CD14-positive monocyte (primary cell): ENCODE data around the gene SLC9A9. TPM values are rescaled to one million over a fixed set of nuclear protein-coding genes. Genes with fewer than 3 reads are reported as not detected.

Source experiments
- DNase-seq, 3 donors: peaks; one replicate each; pipeline ENCODE4 v3.0.0-alpha.2; 2011 to 2022
- H2AFZ ChIP-seq: 2 replicates; pipeline ENCODE4 v1.6.0; 2012; ENCODE audit warnings: mild to moderate bottlenecking, low read depth, low read length, inconsistent platforms; ENCODE audit not compliant: insufficient read depth, poor library complexity, severe bottlenecking
- H3K27ac ChIP-seq, 2 donors: 1 replicate in 1 of 2; 2 replicates in 1 of 2; pipeline ENCODE4 v1.5.1; 2012 to 2013; ENCODE audit warnings: low read length in 2 of 2, control low read depth in 1 of 2, inconsistent platforms in 1 of 2, low read depth in 1 of 2, mild to moderate bottlenecking in 1 of 2
- H3K27me3 ChIP-seq, 2 donors: one replicate each; pipeline versions ENCODE4 v1.6.0 to v1.6.1; 2011 to 2013; ENCODE audit warnings: low read length in 2 of 2; ENCODE audit not compliant: control insufficient read depth in 2 of 2, insufficient read depth in 2 of 2
- H3K36me3 ChIP-seq, 2 donors: replicated peaks in 1 of 2; 1 replicate in 1 of 2; 2 replicates in 1 of 2; pipeline versions ENCODE4 v1.5.1 to v1.6.1; 2012 to 2013; ENCODE audit warnings: low read length in 2 of 2, control low read depth in 1 of 2, inconsistent platforms in 1 of 2, mild to moderate bottlenecking in 1 of 2; ENCODE audit not compliant: insufficient read depth in 2 of 2, control insufficient read depth in 1 of 2
- H3K4me1 ChIP-seq, 2 donors: 1 replicate in 1 of 2; 2 replicates in 1 of 2; pipeline versions ENCODE4 v1.5.1 to v1.6.1; 2012 to 2013; ENCODE audit warnings: low read length in 2 of 2, control low read depth in 1 of 2, inconsistent platforms in 1 of 2, mild to moderate bottlenecking in 1 of 2, moderate library complexity in 1 of 2; ENCODE audit not compliant: insufficient read depth in 2 of 2, control insufficient read depth in 1 of 2
- H3K4me2 ChIP-seq: replicated peaks from 2 replicates; pipeline ENCODE3; 2012; ENCODE audit warnings: low read length, moderate library complexity, mild to moderate bottlenecking; ENCODE audit not compliant: poor library complexity, severe bottlenecking; ENCODE audit errors: extremely low read depth
- H3K4me3 ChIP-seq, 3 experiments: fragments of 200-600 bp in 1 of 3; sonication (generic) in 1 of 3; replicated peaks in 1 of 3; 1 replicate in 2 of 3; 2 replicates in 1 of 3; pipeline ENCODE4 v1.5.1; 2011 to 2013; ENCODE audit warnings: low read length in 3 of 3, mild to moderate bottlenecking in 3 of 3, control low read depth in 2 of 3, low read depth in 2 of 3, inconsistent platforms in 1 of 3, moderate library complexity in 1 of 3
- H3K79me2 ChIP-seq: 2 replicates; pipeline ENCODE4 v1.6.0; 2012; ENCODE audit warnings: mild to moderate bottlenecking, control low read depth, inconsistent platforms, low read length, moderate library complexity; ENCODE audit not compliant: insufficient read depth
- H3K9ac ChIP-seq: 2 replicates; pipeline ENCODE4 v1.6.0; 2017; ENCODE audit warnings: low read length, mild to moderate bottlenecking; ENCODE audit not compliant: insufficient read depth, poor library complexity, severe bottlenecking
- H3K9me3 ChIP-seq, 2 donors: replicated peaks in 1 of 2; 1 replicate in 1 of 2; 2 replicates in 1 of 2; pipeline versions ENCODE4 v1.5.1 to v1.6.1; 2012 to 2013; ENCODE audit warnings: low read length in 2 of 2, control low read depth in 1 of 2; ENCODE audit not compliant: control insufficient read depth in 1 of 2, insufficient read depth in 1 of 2
- H4K20me1 ChIP-seq: 2 replicates; pipeline ENCODE4 v1.6.0; 2012; ENCODE audit warnings: mild to moderate bottlenecking, low read length, control low read depth, moderate library complexity; ENCODE audit not compliant: insufficient read depth
- H3K27ac Mint-ChIP-seq, 7 donors: one replicate each; pipeline ENCODE4 v1.8.0; 2020; ENCODE audit warnings: mild to moderate bottlenecking in 7 of 7, mixed read lengths in 7 of 7, moderate library complexity in 6 of 7, inconsistent platforms in 2 of 7
- H3K27me3 Mint-ChIP-seq, 3 donors: one replicate each; pipeline ENCODE4 v1.8.0; 2021 to 2022; ENCODE audit warnings: low read depth in 3 of 3, mild to moderate bottlenecking in 3 of 3, mixed read lengths in 3 of 3, moderate library complexity in 3 of 3, inconsistent platforms in 1 of 3
- H3K36me3 Mint-ChIP-seq, 2 donors: one replicate each; pipeline ENCODE4 v1.8.0; 2020; ENCODE audit warnings: mixed read lengths in 2 of 2, inconsistent platforms in 1 of 2, mild to moderate bottlenecking in 1 of 2
- H3K4me1 Mint-ChIP-seq: one replicate; pipeline ENCODE4 v1.8.0; 2020; ENCODE audit warnings: mild to moderate bottlenecking, mixed read lengths
- H3K4me3 Mint-ChIP-seq, 2 donors: one replicate each; pipeline ENCODE4 v1.8.0; 2020; ENCODE audit warnings: mild to moderate bottlenecking in 2 of 2, mixed read lengths in 2 of 2, moderate library complexity in 1 of 2
- H3K9me3 Mint-ChIP-seq, 7 donors: one replicate each; pipeline ENCODE4 v1.8.0; 2020 to 2022; ENCODE audit warnings: mixed read lengths in 7 of 7, mild to moderate bottlenecking in 6 of 7, moderate library complexity in 6 of 7, inconsistent platforms in 2 of 7
- WGBS: methylation state at CpG from one replicate; pipeline ENCODE4 v1.1.5; 2013; ENCODE audit warnings: missing lambda C conversion rate; ENCODE audit not compliant: insufficient coverage; 5-methylcytosine and 5-hydroxymethylcytosine counted together
- intact Hi-C, 2 donors: fragments of 100-400 bp; cut with micrococcal nuclease; formaldehyde crosslinking; loops; one replicate each; pipeline versions ENCODE4 v1.15.0 to v1.15.1; 2023
- polyA plus RNA-seq, 3 donors: library from polyadenylated mRNA; depleted of rRNA in 1 of 3; unstranded in 2 of 3; stranded (reverse) in 1 of 3; fragments of 300-500 nt in 2 of 3; fragments of >200 nt in 1 of 3; fragmentation: Illumina TruSeq in 2 of 3; gene quantifications; 1 replicate in 2 of 3; 2 replicates in 1 of 3; pipeline ENCODE4 v1.2.3, GENCODE V29; 2012 to 2021
- TF ChIP-seq, protein P1 (sequence below): fragments of 200-600 bp; IDR thresholded peaks from one replicate; pipeline ENCODE4 v1.8.0; 2022; ENCODE audit warnings: antibody characterized with exemption, mild to moderate bottlenecking

Gene SLC9A9
- polyA plus RNA-seq, 3 donors = 14.1 to 32.8 (median 27.0) TPM

DNA sequence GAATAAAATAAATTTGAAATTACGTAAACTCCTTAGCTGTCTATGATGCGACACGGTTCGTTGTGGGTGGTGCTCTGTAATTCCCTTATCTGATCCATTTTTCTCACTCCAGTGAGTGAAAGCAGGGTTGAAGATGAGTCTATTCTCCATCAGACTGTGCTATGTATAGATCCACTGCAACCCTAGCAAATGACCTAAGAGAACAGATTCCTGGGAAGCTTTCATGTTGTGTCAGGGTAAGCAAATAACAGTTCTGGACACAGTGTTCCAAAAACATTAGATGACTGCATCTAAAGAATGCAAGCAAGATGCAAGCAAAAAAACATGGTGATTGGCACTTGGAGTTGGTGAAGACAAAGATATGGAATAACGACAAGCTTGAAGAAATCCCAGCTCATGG, 239.3 kb downstream of the SLC9A9 start:
- H3K4me2 ChIP-seq = no peak overlapping the region
- H4K20me1 ChIP-seq = no peaks in the 10 kb centered on the region
- H3K79me2 ChIP-seq = no peaks in the 10 kb centered on the region
- peaks cover 15 to 29% of the 10 kb centered on the region in 2 donors for H3K4me1 ChIP-seq
- no peaks in the 10 kb centered on the region for H3K27me3 ChIP-seq
- H2AFZ ChIP-seq = no peak overlapping the region
- TF ChIP-seq, protein P1, sequence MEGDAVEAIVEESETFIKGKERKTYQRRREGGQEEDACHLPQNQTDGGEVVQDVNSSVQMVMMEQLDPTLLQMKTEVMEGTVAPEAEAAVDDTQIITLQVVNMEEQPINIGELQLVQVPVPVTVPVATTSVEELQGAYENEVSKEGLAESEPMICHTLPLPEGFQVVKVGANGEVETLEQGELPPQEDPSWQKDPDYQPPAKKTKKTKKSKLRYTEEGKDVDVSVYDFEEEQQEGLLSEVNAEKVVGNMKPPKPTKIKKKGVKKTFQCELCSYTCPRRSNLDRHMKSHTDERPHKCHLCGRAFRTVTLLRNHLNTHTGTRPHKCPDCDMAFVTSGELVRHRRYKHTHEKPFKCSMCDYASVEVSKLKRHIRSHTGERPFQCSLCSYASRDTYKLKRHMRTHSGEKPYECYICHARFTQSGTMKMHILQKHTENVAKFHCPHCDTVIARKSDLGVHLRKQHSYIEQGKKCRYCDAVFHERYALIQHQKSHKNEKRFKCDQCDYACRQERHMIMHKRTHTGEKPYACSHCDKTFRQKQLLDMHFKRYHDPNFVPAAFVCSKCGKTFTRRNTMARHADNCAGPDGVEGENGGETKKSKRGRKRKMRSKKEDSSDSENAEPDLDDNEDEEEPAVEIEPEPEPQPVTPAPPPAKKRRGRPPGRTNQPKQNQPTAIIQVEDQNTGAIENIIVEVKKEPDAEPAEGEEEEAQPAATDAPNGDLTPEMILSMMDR = no peak
- no CpG with 5 or more reads among the region's 5 CpGs for WGBS
- H3K9me3 ChIP-seq = no peaks in the 10 kb centered on the region
- Mint-ChIP-seq H3K27me3 (peaks cover 0 to 6% (median 1%) of the 10 kb centered on the region in 3 donors), H3K36me3 (peaks cover 2 to 8% of the 10 kb centered on the region in 2 donors), H3K27ac (no peak overlapping the region), H3K4me1 (peaks cover 23% of the 10 kb centered on the region), H3K4me3 (no peak overlapping the region), H3K9me3 (peaks cover 0 to 2% (median 0%) of the 10 kb centered on the region in 7 donors)
- no peak overlapping the region for H3K9ac ChIP-seq
- no peak overlapping the region for H3K27ac ChIP-seq
- H3K4me3 ChIP-seq = no peak overlapping the region
- intact Hi-C loops = no loop called here
- peaks cover 0 to 2% of the 10 kb centered on the region in 2 donors for H3K36me3 ChIP-seq
- no peak for DNase-seq

DNA sequence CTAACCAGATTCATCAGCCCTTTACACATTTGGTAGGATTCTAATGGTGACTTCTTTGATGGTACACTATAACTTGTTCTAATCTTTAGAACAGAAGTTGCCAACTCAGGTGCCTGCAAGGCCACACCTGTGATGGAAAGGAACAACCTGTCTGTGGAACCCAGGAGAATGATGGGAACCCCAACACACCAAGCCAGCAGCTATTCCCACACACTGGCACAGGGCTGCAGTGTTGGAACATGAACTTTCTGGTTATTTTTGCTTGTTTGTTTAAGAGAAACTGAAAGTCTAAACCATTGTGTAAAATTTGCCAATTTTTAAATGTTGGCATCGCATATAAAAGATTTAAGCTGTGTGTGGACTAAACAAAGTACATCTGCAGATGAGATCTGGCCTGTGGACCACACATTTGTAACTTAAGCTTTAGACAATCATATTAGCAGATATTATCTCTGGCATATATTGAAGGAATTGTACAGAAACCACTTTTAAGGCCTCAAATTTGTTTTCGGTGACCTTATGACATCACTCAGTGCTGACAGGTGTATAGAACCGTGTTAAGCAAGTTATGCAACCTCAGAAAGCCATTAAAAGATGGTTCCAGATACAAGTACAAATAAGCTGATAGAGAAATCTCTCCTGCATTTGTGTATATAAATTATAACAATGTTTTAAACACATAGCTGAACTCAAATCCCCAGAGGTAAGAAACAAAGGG, 242.9 kb downstream of the SLC9A9 start:
- Mint-ChIP-seq H3K36me3 (peaks cover 7 to 11% of the 10 kb centered on the region in 2 donors), H3K4me3 (peak overlapping the region in 1 of 2 donors; percentile 39)
- intact Hi-C loops = no loop called here

More for the DNA sequence above, 242.9 kb downstream of the SLC9A9 start:
- Histone ChIP-seq H3K36me3 (peaks cover 0 to 2% of the 10 kb centered on the region in 2 donors), H3K9ac (no peak overlapping the region), H3K9me3 (no peaks in the 10 kb centered on the region), H3K27ac (peak overlapping the region in 1 of 2 donors; percentile 49), H3K4me2 (peak overlapping the region; percentile 37), H2AFZ (peak overlapping the region; percentile 68), H3K4me3 (no peak overlapping the region), H3K27me3 (no peaks in the 10 kb centered on the region), H3K79me2 (no peaks in the 10 kb centered on the region), H4K20me1 (no peaks in the 10 kb centered on the region), H3K4me1 (peaks cover 32 to 34% of the 10 kb centered on the region in 2 donors)
- Mint-ChIP-seq H3K9me3 (peaks cover 0 to 1% (median 0%) of the 10 kb centered on the region in 7 donors), H3K27ac (peak overlapping the region in 1 of 7 donors; percentile 21), H3K4me1 (peaks cover 31% of the 10 kb centered on the region), H3K27me3 (peaks cover 0 to 5% (median 1%) of the 10 kb centered on the region in 3 donors)
- DNase-seq = no peak
- WGBS = no CpG with 5 or more reads among the region's 3 CpGs
- TF ChIP-seq, protein P1 = no peak
